K562 (cell line): ENCODE measurements around the gene PI4KA. TPM values are rescaled to one million over a fixed set of nuclear protein-coding genes. Genes with fewer than 3 reads are reported as not detected.

ENCODE experiments used
- CTBP1 ChIP-seq: fragments of 450-650 bp; IDR thresholded peaks from 2 replicates; pipeline ENCODE4 v1.6.1; 2016; ENCODE audit warnings: borderline replicate concordance
- HNRNPLL ChIP-seq: fragments of 200-400 bp; formaldehyde crosslinking; IDR thresholded peaks from 2 replicates; pipeline ENCODE4 v1.6.1; 2017; ENCODE audit warnings: low read length, low read depth, mild to moderate bottlenecking; ENCODE audit not compliant: poor library complexity, severe bottlenecking
- NR2C1 ChIP-seq, 2 experiments: fragments of 450-650 bp; IDR thresholded peaks; 2 replicates each; pipeline ENCODE4 v1.6.1; 2017; ENCODE audit warnings: mild to moderate bottlenecking in 2 of 2, antibody characterized with exemption in 1 of 2, inconsistent platforms in 1 of 2, missing compliant biosample characterization in 1 of 2, missing genetic modification characterization in 1 of 2
- RNF2 ChIP-seq: sonication (generic); IDR thresholded peaks from 2 replicates; pipeline ENCODE4 v1.6.1; 2016
- SREBF1 ChIP-seq: fragments of 150-350 bp; IDR thresholded peaks from 2 replicates; pipeline ENCODE4 v1.6.1; 2014; ENCODE audit warnings: antibody characterized with exemption, low read depth, low read length, borderline replicate concordance
- SRSF3 ChIP-seq: fragments of 200-400 bp; formaldehyde crosslinking; IDR thresholded peaks from 2 replicates; pipeline ENCODE4 v1.6.1; 2016; ENCODE audit warnings: mild to moderate bottlenecking, low read length, moderate library complexity; ENCODE audit not compliant: insufficient read depth
- TRIM25 ChIP-seq: fragments of 450-650 bp; IDR thresholded peaks from 2 replicates; pipeline ENCODE4 v1.7.0; 2016; ENCODE audit warnings: borderline replicate concordance
- ZFP36 ChIP-seq: fragments of 150-350 bp; IDR thresholded peaks from 2 replicates; pipeline ENCODE4 v1.6.1; 2018; ENCODE audit warnings: low read length, low read depth; ENCODE audit not compliant: partially characterized antibody
- ZNF224 ChIP-seq: sonication (generic); formaldehyde crosslinking; IDR thresholded peaks from 2 replicates; pipeline ENCODE4 v1.8.0; 2022; ENCODE audit warnings: mild to moderate bottlenecking, missing genetic modification reagents
- ZNF583 ChIP-seq: fragments of 250-450 bp; sonication (Bioruptor Pico); IDR thresholded peaks from 2 replicates; pipeline ENCODE4 v1.4.0; 2020
- ZNF609 ChIP-seq: sonication (generic); formaldehyde crosslinking; IDR thresholded peaks from 2 replicates; pipeline ENCODE4 v1.8.1; 2023; ENCODE audit warnings: missing genetic modification reagents, mild to moderate bottlenecking, borderline replicate concordance
- ZNF639 ChIP-seq, 2 experiments: fragments of 200-800 bp in 1 of 2; sonication (Bioruptor generic) in 1 of 2; sonication (generic) in 1 of 2; formaldehyde crosslinking in 1 of 2; IDR thresholded peaks in 1 of 2; conservative IDR thresholded peaks in 1 of 2; 2 replicates each; pipeline versions ENCODE4 v1.5.0 to v1.6.1; 2016 to 2020; ENCODE audit warnings: missing compliant biosample characterization in 1 of 2, missing genetic modification characterization in 1 of 2, missing genetic modification reagents in 1 of 2
- polyA plus RNA-seq, 8 experiments: library from polyadenylated mRNA; depleted of rRNA in 4 of 8; stranded (reverse) in 5 of 8; unstranded in 3 of 8; fragments of >200 nt; fragmentation: Nextera tagmentation in 2 of 8; fragmentation: Illumina TruSeq in 1 of 8; extraction: Ambion mirVana in 2 of 8; extraction: Trizol in 1 of 8; gene quantifications; 2 replicates each; pipeline versions ENCODE4 v1.2.1 to v1.2.3, GENCODE V29; 2011 to 2014; ENCODE audit warnings: inconsistent platforms in 1 of 8, missing spikeins in 1 of 8
- total RNA-seq, 7 experiments: library from RNA; depleted of rRNA in 6 of 7; stranded (reverse); fragments of >200 nt in 6 of 7; fragmentation: Illumina TruSeq in 2 of 7; extraction: Trizol in 2 of 7; gene quantifications; 2 replicates each; pipeline versions ENCODE4 v1.2.1 to v1.2.3, GENCODE V29; 2011 to 2021; ENCODE audit warnings: low replicate concordance in 1 of 7
- TF ChIP-seq, protein P1 (sequence below): fragments of 200-400 bp; formaldehyde crosslinking; IDR thresholded peaks from 2 replicates; pipeline ENCODE4 v1.6.1; 2017; ENCODE audit warnings: mild to moderate bottlenecking, low read depth, low read length, moderate library complexity
- TF ChIP-seq, protein P2 (sequence below): sonication (generic); formaldehyde crosslinking; IDR thresholded peaks from 2 replicates; pipeline ENCODE4 v1.8.0; 2022; ENCODE audit warnings: mild to moderate bottlenecking, missing genetic modification reagents

PI4KA gene
- total and polyA plus RNA-seq, 9 of the 15 experiments (the other 6 are each of a cell fraction or from before 2014, with no cell fraction given), result 7.3 to 187 (median 84.7) TPM

DNA sequence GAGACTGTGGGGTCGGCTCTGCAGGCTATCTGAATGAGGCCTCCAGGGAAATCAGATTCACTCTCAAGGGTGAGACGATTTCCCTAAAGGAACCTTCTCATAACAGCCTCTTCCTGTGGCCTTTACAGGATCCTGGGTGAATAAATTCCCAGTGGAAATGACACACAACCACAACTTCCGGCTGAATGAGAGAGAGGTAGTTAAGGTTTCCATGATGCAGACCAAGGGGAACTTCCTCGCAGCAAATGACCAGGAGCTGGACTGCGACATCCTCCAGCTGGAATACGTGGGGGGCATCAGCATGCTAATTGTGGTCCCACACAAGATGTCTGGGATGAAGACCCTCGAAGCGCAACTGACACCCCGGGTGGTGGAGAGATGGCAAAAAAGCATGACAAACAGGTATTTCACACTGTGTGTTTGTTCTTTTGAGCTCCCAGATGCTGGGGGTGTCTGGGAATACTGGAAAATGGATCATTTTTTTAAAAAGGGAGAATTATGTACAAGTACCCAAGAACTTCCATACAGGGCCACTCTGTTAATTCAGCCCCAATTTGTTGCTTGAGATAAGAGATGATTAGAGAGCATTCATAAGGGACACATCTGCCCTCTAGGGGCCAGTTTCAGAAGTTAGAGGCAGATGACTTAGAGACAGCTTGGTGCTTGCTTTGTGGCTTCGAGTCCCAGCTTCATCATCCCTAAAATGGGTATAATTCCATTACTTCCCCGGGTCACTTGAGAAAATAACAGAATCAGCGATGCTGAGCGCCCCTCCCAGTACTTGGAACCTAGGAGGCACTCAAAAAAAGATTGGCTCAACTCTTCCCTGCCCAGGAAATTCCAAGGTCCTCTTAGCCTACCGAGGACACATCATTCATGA is 74.5 kb downstream of the PI4KA start (continued):
- no peak for TF ChIP-seq NR2C1 (IDR thresholded peaks at IDR 0.05)
- TF ChIP-seq NR2C1 (tag; IDR thresholded peaks at IDR 0.05), result no peak
- TF ChIP-seq HNRNPLL, result no peak
- TF ChIP-seq RNF2, result no peak
- no peak for TF ChIP-seq ZNF609 (CRISPR knock-in tag)
- no peak for TF ChIP-seq SRSF3
- no peak for TF ChIP-seq ZNF639 (CRISPR knock-in tag; conservative IDR thresholded peaks at IDR 0.05 in 1 of 2, IDR thresholded peaks at IDR 0.05 in 1 of 2)
- TF ChIP-seq, protein P1, sequence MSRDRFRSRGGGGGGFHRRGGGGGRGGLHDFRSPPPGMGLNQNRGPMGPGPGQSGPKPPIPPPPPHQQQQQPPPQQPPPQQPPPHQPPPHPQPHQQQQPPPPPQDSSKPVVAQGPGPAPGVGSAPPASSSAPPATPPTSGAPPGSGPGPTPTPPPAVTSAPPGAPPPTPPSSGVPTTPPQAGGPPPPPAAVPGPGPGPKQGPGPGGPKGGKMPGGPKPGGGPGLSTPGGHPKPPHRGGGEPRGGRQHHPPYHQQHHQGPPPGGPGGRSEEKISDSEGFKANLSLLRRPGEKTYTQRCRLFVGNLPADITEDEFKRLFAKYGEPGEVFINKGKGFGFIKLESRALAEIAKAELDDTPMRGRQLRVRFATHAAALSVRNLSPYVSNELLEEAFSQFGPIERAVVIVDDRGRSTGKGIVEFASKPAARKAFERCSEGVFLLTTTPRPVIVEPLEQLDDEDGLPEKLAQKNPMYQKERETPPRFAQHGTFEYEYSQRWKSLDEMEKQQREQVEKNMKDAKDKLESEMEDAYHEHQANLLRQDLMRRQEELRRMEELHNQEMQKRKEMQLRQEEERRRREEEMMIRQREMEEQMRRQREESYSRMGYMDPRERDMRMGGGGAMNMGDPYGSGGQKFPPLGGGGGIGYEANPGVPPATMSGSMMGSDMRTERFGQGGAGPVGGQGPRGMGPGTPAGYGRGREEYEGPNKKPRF, result no peak
- TF ChIP-seq CTBP1, result no peak
- TF ChIP-seq ZNF224 (CRISPR knock-in tag), result no peak
- TF ChIP-seq ZNF583 (CRISPR knock-in tag), result peak; percentile 68; the same call in 1 of the 2 replicates
- no peak for TF ChIP-seq ZFP36
- TF ChIP-seq TRIM25, result no peak
- TF ChIP-seq SREBF1, result no peak
- TF ChIP-seq, protein P2, sequence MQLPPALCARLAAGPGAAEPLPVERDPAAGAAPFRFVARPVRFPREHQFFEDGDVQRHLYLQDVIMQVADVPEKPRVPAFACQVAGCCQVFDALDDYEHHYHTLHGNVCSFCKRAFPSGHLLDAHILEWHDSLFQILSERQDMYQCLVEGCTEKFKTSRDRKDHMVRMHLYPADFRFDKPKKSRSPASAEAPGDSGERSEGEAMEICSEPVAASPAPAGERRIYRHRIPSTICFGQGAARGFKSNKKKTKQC, result no peak
